ENCODE data around the gene TMEM163.

TMEM163 gene

GRCh38 chr2:134446383-134447017, 272.3 kb downstream of the TMEM163 start:
- in situ Hi-C loops (cut with HindIII; ENCODE audit: low sequenced_read_pairs), result no loop called here

GRCh38 chr2:134445985-134446382, 272.8 kb downstream of the TMEM163 start:
- in situ Hi-C loops (cut with HindIII; ENCODE audit: low sequenced_read_pairs), result no loop called here

- in situ Hi-C loops (cut with HindIII; ENCODE audit: low sequenced_read_pairs), result no loop called here
These were observed 273.7 kb downstream of the TMEM163 start for GRCh38 chr2:134445116-134445515.

GRCh38 chr2:134443814-134444480, 274.9 kb downstream of the TMEM163 start:
- in situ Hi-C loops (cut with HindIII; ENCODE audit: low sequenced_read_pairs), result no loop called here

GRCh38 chr2:134441153-134441863, 277.5 kb downstream of the TMEM163 start:
- in situ Hi-C loops (cut with HindIII; ENCODE audit: low sequenced_read_pairs), result no loop called here

- in situ Hi-C loops (cut with HindIII; ENCODE audit: low sequenced_read_pairs), result no loop called here
These were observed 278.4 kb downstream of the TMEM163 start for GRCh38 chr2:134440336-134440909.

- in situ Hi-C loops (cut with HindIII; ENCODE audit: low sequenced_read_pairs), result no loop called here
These were observed 280.4 kb downstream of the TMEM163 start for GRCh38 chr2:134438371-134438770.

- in situ Hi-C loops (cut with HindIII; ENCODE audit: low sequenced_read_pairs), result no loop called here
These were observed 282.1 kb downstream of the TMEM163 start for GRCh38 chr2:134436706-134437105.

- in situ Hi-C loops (cut with HindIII; ENCODE audit: low sequenced_read_pairs), result no loop called here
These were observed 282.9 kb downstream of the TMEM163 start for GRCh38 chr2:134435936-134436335.

GRCh38 chr2:134435505-134435904, 283.3 kb downstream of the TMEM163 start:
- in situ Hi-C loops (cut with HindIII; ENCODE audit: low sequenced_read_pairs), result no loop called here

GRCh38 chr2:134433979-134434378, 284.8 kb downstream of the TMEM163 start:
- in situ Hi-C loops (cut with HindIII; ENCODE audit: low sequenced_read_pairs), result no loop called here

GRCh38 chr2:134433469-134433868, 285.3 kb downstream of the TMEM163 start:
- in situ Hi-C loops (cut with HindIII; ENCODE audit: low sequenced_read_pairs), result no loop called here

GRCh38 chr2:134432435-134432883, 286.3 kb downstream of the TMEM163 start:
- in situ Hi-C loops (cut with HindIII; ENCODE audit: low sequenced_read_pairs), result no loop called here

- in situ Hi-C loops (cut with HindIII; ENCODE audit: low sequenced_read_pairs), result no loop called here
These were observed 286.9 kb downstream of the TMEM163 start for GRCh38 chr2:134431838-134432434.

- in situ Hi-C loops (cut with HindIII; ENCODE audit: low sequenced_read_pairs), result no loop called here
These were observed 288.9 kb downstream of the TMEM163 start for GRCh38 chr2:134429886-134430285.

- in situ Hi-C loops (cut with HindIII; ENCODE audit: low sequenced_read_pairs), result no loop called here
These were observed 292.1 kb downstream of the TMEM163 start for GRCh38 chr2:134426721-134427120.

GRCh38 chr2:134425724-134426496, 292.9 kb downstream of the TMEM163 start:
- in situ Hi-C loops (cut with HindIII; ENCODE audit: low sequenced_read_pairs), result no loop called here

GRCh38 chr2:134421556-134422328, 297.1 kb downstream of the TMEM163 start:
- in situ Hi-C loops (cut with HindIII; ENCODE audit: low sequenced_read_pairs), result no loop called here

- in situ Hi-C loops (cut with HindIII; ENCODE audit: low sequenced_read_pairs), result no loop called here
These were observed 297.9 kb downstream of the TMEM163 start for GRCh38 chr2:134420920-134421319.

- in situ Hi-C loops (cut with HindIII; ENCODE audit: low sequenced_read_pairs), result no loop called here
These were observed 298.5 kb downstream of the TMEM163 start for GRCh38 chr2:134420259-134420658.
